Keratinocyte (primary cell): ENCODE measurements around the gene DCAF6. TPM values are rescaled to one million over a fixed set of nuclear protein-coding genes. Genes with fewer than 3 reads are reported as not detected.

Experiments
- DNase-seq: peaks from one replicate; pipeline ENCODE4 v3.0.0-alpha.2; 2011; ENCODE audit warnings: low read depth, missing footprints, low spot score
- FAIRE-seq: peaks from 2 replicates; lab custom pipeline; 2011; peaks lifted over from hg19 to GRCh38; lab: Jason Lieb, UNC
- H2AFZ ChIP-seq: 2 replicates; pipeline ENCODE4 v1.6.0; 2012; ENCODE audit warnings: low read length, control low read depth, inconsistent platforms; ENCODE audit not compliant: control insufficient read depth
- H3K27ac ChIP-seq: 2 replicates; pipeline ENCODE4 v1.5.1; 2011; ENCODE audit warnings: low read length; ENCODE audit not compliant: control insufficient read depth, insufficient read depth
- H3K27me3 ChIP-seq: 3 replicates; pipeline ENCODE4 v1.6.0; 2011; ENCODE audit warnings: low read length; ENCODE audit not compliant: control insufficient read depth, insufficient read depth; ENCODE audit errors: extremely low read depth
- H3K36me3 ChIP-seq, 2 experiments: 2 replicates in 1 of 2; 3 replicates in 1 of 2; pipeline ENCODE4 v1.5.1; 2011; ENCODE audit warnings: low read length in 2 of 2, mild to moderate bottlenecking in 1 of 2; ENCODE audit not compliant: control insufficient read depth in 2 of 2, insufficient read depth in 2 of 2; ENCODE audit errors: extremely low read depth in 1 of 2
- H3K4me1 ChIP-seq: 3 replicates; pipeline ENCODE4 v1.5.1; 2011; ENCODE audit warnings: low read length; ENCODE audit not compliant: control insufficient read depth, insufficient read depth; ENCODE audit errors: extremely low read depth
- H3K4me2 ChIP-seq: 3 replicates; pipeline ENCODE4 v1.6.0; 2011; ENCODE audit warnings: low read depth, low read length; ENCODE audit not compliant: control insufficient read depth, insufficient read depth; ENCODE audit errors: extremely low read depth
- H3K4me3 ChIP-seq, 3 experiments: fragments of 200-600 bp in 1 of 3; sonication (generic) in 1 of 3; 2 replicates in 2 of 3; 3 replicates in 1 of 3; pipeline ENCODE4 v1.5.1; 2011 to 2016; ENCODE audit warnings: low read length in 3 of 3, mild to moderate bottlenecking in 3 of 3, control low read depth in 2 of 3, inconsistent platforms in 1 of 3, low read depth in 1 of 3, mixed read lengths in 1 of 3, mixed run types in 1 of 3, moderate library complexity in 1 of 3; ENCODE audit not compliant: control insufficient read depth in 2 of 3, insufficient read depth in 2 of 3; ENCODE audit errors: extremely low read depth in 1 of 3
- H3K79me2 ChIP-seq: 2 replicates; pipeline ENCODE4 v1.6.0; 2012; ENCODE audit warnings: low read length; ENCODE audit not compliant: control insufficient read depth, insufficient read depth
- H3K9ac ChIP-seq: 3 replicates; pipeline ENCODE4 v1.6.0; 2011; ENCODE audit warnings: low read length; ENCODE audit not compliant: control insufficient read depth, insufficient read depth; ENCODE audit errors: extremely low read depth
- H3K9me1 ChIP-seq: 3 replicates; pipeline ENCODE4 v1.6.0; 2011; ENCODE audit warnings: low read length; ENCODE audit not compliant: control insufficient read depth, insufficient read depth; ENCODE audit errors: extremely low read depth
- H3K9me3 ChIP-seq: 2 replicates; pipeline ENCODE4 v1.5.1; 2012; ENCODE audit warnings: low read depth, low read length; ENCODE audit not compliant: control insufficient read depth
- H4K20me1 ChIP-seq: 3 replicates; pipeline ENCODE4 v1.6.0; 2011; ENCODE audit warnings: low read length; ENCODE audit not compliant: control insufficient read depth, insufficient read depth; ENCODE audit errors: extremely low read depth
- EZH2 ChIP-seq: IDR thresholded peaks from one replicate; pipeline ENCODE4 v1.6.1; 2012; ENCODE audit warnings: inconsistent platforms, mild to moderate bottlenecking, low read length, moderate library complexity
- dilution Hi-C: fragments of 300-500 bp; cut with MboI; formaldehyde crosslinking; loops from one replicate; pipeline ENCODE4 v1.7.0; 2020; ENCODE audit warnings: low sequenced_read_pairs; ENCODE audit not compliant: extremely low pct_ligation_motif_present
- polyA plus RNA-seq, 5 experiments: library from polyadenylated mRNA; depleted of rRNA in 3 of 5; stranded (reverse) in 3 of 5; stranded (forward) in 1 of 5; unstranded in 1 of 5; fragments of >200 nt; gene quantifications; 1 replicate in 1 of 5; 2 replicates in 3 of 5; 3 replicates in 1 of 5; pipeline versions ENCODE4 v1.2.1 to v1.2.3, GENCODE V29; 2011 to 2012; ENCODE audit warnings: missing spikeins in 2 of 5, low read depth in 1 of 5, low replicate concordance in 1 of 5
- TF ChIP-seq, protein P1 (sequence below), 3 experiments: IDR thresholded peaks in 1 of 3; conservative IDR thresholded peaks in 1 of 3; optimal IDR thresholded peaks in 1 of 3; 2 replicates in 2 of 3; 3 replicates in 1 of 3; pipeline versions ENCODE3 to v1.5.1; 2011; ENCODE audit warnings: low read length in 3 of 3, mild to moderate bottlenecking in 3 of 3, moderate library complexity in 2 of 3, control low read depth in 1 of 3, inconsistent platforms in 1 of 3; ENCODE audit not compliant: insufficient read depth in 2 of 3; ENCODE audit errors: extremely low read depth in 1 of 3

The DCAF6 gene
- polyA plus RNA-seq, 1 donor (not counting 4 experiments of a cell fraction or from before 2014, with no cell fraction given): 109 TPM

DNA sequence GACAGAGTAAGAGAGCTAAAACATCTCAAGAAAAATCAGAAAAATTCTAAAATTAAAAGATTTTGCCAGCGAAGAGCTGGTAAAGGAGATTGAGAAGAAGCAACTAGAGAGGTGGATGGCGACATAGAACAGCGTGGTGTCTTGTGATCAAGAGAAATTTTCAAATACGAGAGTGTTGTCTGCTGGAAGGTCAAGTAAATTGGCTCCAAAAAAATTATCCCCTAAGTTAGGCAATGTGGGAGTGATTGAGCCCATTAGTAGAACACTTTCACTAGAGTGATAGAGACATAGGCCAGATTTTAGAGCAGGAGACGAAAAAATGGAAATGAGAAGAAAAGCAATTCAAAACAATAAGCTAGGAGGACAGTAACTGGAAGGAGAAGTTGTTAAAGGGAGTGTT is 94.7 kb downstream of the DCAF6 start:
- Histone ChIP-seq H3K4me2 (no peak overlapping the region), H3K4me3 (no peak overlapping the region), H3K27me3 (no peaks in the 10 kb centered on the region), H3K9ac (no peak overlapping the region), H3K27ac (no peak overlapping the region), H4K20me1 (no peaks in the 10 kb centered on the region), H3K4me1 (no peaks in the 10 kb centered on the region), H3K9me1 (no peaks in the 10 kb centered on the region), H3K36me3 (peaks cover 0 to 2% of the 10 kb centered on the region in 2 experiments), H2AFZ (no peak overlapping the region), H3K79me2 (no peaks in the 10 kb centered on the region), H3K9me3 (no peaks in the 10 kb centered on the region)
- DNase-seq (no peak), FAIRE-seq (no peak)
- dilution Hi-C loops: no loop called here
- TF ChIP-seq EZH2: no peak
- TF ChIP-seq, protein P1, sequence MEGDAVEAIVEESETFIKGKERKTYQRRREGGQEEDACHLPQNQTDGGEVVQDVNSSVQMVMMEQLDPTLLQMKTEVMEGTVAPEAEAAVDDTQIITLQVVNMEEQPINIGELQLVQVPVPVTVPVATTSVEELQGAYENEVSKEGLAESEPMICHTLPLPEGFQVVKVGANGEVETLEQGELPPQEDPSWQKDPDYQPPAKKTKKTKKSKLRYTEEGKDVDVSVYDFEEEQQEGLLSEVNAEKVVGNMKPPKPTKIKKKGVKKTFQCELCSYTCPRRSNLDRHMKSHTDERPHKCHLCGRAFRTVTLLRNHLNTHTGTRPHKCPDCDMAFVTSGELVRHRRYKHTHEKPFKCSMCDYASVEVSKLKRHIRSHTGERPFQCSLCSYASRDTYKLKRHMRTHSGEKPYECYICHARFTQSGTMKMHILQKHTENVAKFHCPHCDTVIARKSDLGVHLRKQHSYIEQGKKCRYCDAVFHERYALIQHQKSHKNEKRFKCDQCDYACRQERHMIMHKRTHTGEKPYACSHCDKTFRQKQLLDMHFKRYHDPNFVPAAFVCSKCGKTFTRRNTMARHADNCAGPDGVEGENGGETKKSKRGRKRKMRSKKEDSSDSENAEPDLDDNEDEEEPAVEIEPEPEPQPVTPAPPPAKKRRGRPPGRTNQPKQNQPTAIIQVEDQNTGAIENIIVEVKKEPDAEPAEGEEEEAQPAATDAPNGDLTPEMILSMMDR (optimal IDR thresholded peaks at IDR 0.05 in 1 of 3, IDR thresholded peaks at IDR 0.05 in 1 of 3, conservative IDR thresholded peaks at IDR 0.05 in 1 of 3; ENCODE audit: extremely low read depth in 1 of 3, insufficient read depth in 2 of 3, low read length in 3 of 3): no peak

DNA sequence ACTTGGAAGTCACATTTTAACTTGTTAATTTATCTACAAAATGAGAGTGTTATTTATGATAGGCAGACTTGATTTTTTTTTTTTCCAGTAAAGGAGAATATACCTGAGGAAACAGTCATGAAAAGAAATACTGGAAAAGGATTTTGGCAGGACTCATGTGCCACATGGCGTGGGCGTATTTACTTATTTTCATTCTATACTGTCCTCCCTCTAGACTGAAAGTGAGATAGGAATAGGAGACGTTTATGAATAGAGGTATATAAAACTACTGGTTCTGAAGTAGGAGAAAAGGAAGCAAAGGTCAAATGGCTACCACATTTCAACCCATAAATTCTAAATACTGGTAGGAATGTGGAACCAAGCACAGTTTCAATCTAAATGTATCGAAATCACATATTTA is 95.1 kb downstream of the DCAF6 start:
- dilution Hi-C loops: no loop called here
- TF ChIP-seq EZH2: no peak
- TF ChIP-seq, protein P1 (optimal IDR thresholded peaks at IDR 0.05 in 1 of 3, IDR thresholded peaks at IDR 0.05 in 1 of 3, conservative IDR thresholded peaks at IDR 0.05 in 1 of 3; ENCODE audit: extremely low read depth in 1 of 3, insufficient read depth in 2 of 3, low read length in 3 of 3): no peak
- H3K27me3 ChIP-seq: no peaks in the 10 kb centered on the region
- H3K36me3 ChIP-seq: peaks cover 0 to 2% of the 10 kb centered on the region in 2 experiments
- no peak overlapping the region for H3K4me3 ChIP-seq
- no peak overlapping the region for H3K27ac ChIP-seq
- no peaks in the 10 kb centered on the region for H3K9me3 ChIP-seq
- H3K9me1 ChIP-seq: no peaks in the 10 kb centered on the region
- H3K79me2 ChIP-seq: no peaks in the 10 kb centered on the region
- no peak for FAIRE-seq
- H3K4me1 ChIP-seq: no peaks in the 10 kb centered on the region
- H3K4me2 ChIP-seq: no peak overlapping the region
- H4K20me1 ChIP-seq: no peaks in the 10 kb centered on the region
- H3K9ac ChIP-seq: no peak overlapping the region
- DNase-seq: no peak
- H2AFZ ChIP-seq: no peak overlapping the region
